T-cell (primary cell): ENCODE results near the gene CCDC32. TPM values are rescaled to one million over a fixed set of nuclear protein-coding genes. Genes with fewer than 3 reads are reported as not detected.

Experiments used
- ATAC-seq, 4 experiments: fragments of 200-7000 bp in 3 of 4; fragments of 150-1000 bp in 1 of 4; cut with Tn5 transposase; replicated peaks in 1 of 4; 1 replicate in 3 of 4; 2 replicates in 1 of 4; pipeline ENCODE4 v1.10.0; 2021; ENCODE audit warnings: moderate library complexity in 3 of 4, mild to moderate bottlenecking in 2 of 4, moderate number of reproducible peaks in 1 of 4
- CTCF ChIA-PET, 2 donors: fragments of 300-600 bp; sonication (Branson Sonifier 250); formaldehyde crosslinking; loops; one replicate each; lab custom pipeline; 2022; ENCODE audit warnings: antibody characterized with exemption in 2 of 2; lab: Charles Lee
- POLR2A ChIA-PET, 2 donors: fragments of 300-600 bp; sonication (Branson Sonifier 250); formaldehyde crosslinking; loops; one replicate each; lab custom pipeline; 2022; ENCODE audit warnings: antibody characterized with exemption in 2 of 2; lab: Charles Lee
- DNase-seq, 35 experiments: peaks; one replicate each; pipeline versions ENCODE4 v3.0.0 to v3.0.0-alpha.2; 2013 to 2023
- H3K27ac ChIP-seq: one replicate; pipeline ENCODE4 v1.5.1; 2013; ENCODE audit warnings: low read length
- H3K27me3 ChIP-seq, 2 experiments: replicated peaks in 1 of 2; 1 replicate in 1 of 2; 2 replicates in 1 of 2; pipeline versions ENCODE4 v1.6.1 to v1.7.0; 2013; ENCODE audit warnings: low read length in 1 of 2, mixed read lengths in 1 of 2; ENCODE audit not compliant: control insufficient read depth in 2 of 2, insufficient read depth in 2 of 2; ENCODE audit errors: extremely low read depth in 1 of 2
- H3K36me3 ChIP-seq, 2 donors: 1 replicate in 1 of 2; 2 replicates in 1 of 2; pipeline versions ENCODE4 v1.6.1 to v1.7.0; 2013; ENCODE audit warnings: low read length in 1 of 2; ENCODE audit not compliant: control insufficient read depth in 2 of 2, insufficient read depth in 1 of 2; ENCODE audit errors: extremely low read depth in 1 of 2
- H3K4me1 ChIP-seq, 2 experiments: 1 replicate in 1 of 2; 2 replicates in 1 of 2; pipeline versions ENCODE4 v1.6.1 to v1.7.0; 2013; ENCODE audit warnings: low read length in 2 of 2, mixed read lengths in 1 of 2; ENCODE audit not compliant: insufficient read depth in 2 of 2, control insufficient read depth in 1 of 2; ENCODE audit errors: extremely low read depth in 1 of 2
- H3K4me3 ChIP-seq, 2 donors: 1 replicate in 1 of 2; 2 replicates in 1 of 2; pipeline versions ENCODE4 v1.5.1 to v1.7.0; 2013; ENCODE audit warnings: mild to moderate bottlenecking in 2 of 2, low read length in 1 of 2, moderate library complexity in 1 of 2; ENCODE audit not compliant: control insufficient read depth in 1 of 2; ENCODE audit errors: extremely low read depth in 1 of 2
- H3K9me3 ChIP-seq: 2 replicates; pipeline ENCODE4 v1.7.0; 2013
- H3K27ac Mint-ChIP-seq, 2 donors: one replicate each; pipeline ENCODE4 v1.8.0; 2020 to 2021; ENCODE audit warnings: mild to moderate bottlenecking in 2 of 2, mixed read lengths in 2 of 2
- H3K27me3 Mint-ChIP-seq, 2 donors: one replicate each; pipeline ENCODE4 v1.8.0; 2021 to 2022; ENCODE audit warnings: mixed read lengths in 2 of 2
- H3K36me3 Mint-ChIP-seq: one replicate; pipeline ENCODE4 v1.8.0; 2021; ENCODE audit warnings: mixed read lengths
- H3K4me1 Mint-ChIP-seq, 3 donors: one replicate each; pipeline ENCODE4 v1.8.0; 2020 to 2022; ENCODE audit warnings: mixed read lengths in 3 of 3, mild to moderate bottlenecking in 1 of 3
- H3K4me3 Mint-ChIP-seq, 3 donors: one replicate each; pipeline ENCODE4 v1.8.0; 2020 to 2022; ENCODE audit warnings: mild to moderate bottlenecking in 3 of 3, mixed read lengths in 3 of 3, moderate library complexity in 3 of 3
- H3K9me3 Mint-ChIP-seq, 3 donors: one replicate each; pipeline ENCODE4 v1.8.0; 2020 to 2022; ENCODE audit warnings: mixed read lengths in 3 of 3
- WGBS: methylation state at CpG from one replicate; pipeline ENCODE4 v1.1.5; 2013; ENCODE audit warnings: missing lambda C conversion rate; ENCODE audit not compliant: insufficient coverage; 5-methylcytosine and 5-hydroxymethylcytosine counted together
- total RNA-seq, 35 experiments: library from RNA in 6 of 35; stranded (reverse) in 6 of 35; fragments of 120-200 nt in 1 of 35; gene quantifications; one replicate each; pipeline versions ENCODE4 v1.2.1 to v1.2.4 and lab custom pipeline; 2013 to 2026

Gene CCDC32
- total RNA-seq, 5 donors from 2014 or later (not counting 1 experiment from before 2014, with no cell fraction given), result 19.9 to 31.5 (median 27.2) TPM

- no peak overlapping the region for H3K27ac Mint-ChIP-seq
- ATAC-seq, result no peak
- Histone ChIP-seq H3K4me1 (no peaks in the 10 kb centered on the region), H3K4me3 (no peak overlapping the region), H3K27ac (no peak overlapping the region), H3K27me3 (no peaks in the 10 kb centered on the region), H3K9me3 (no peaks in the 10 kb centered on the region), H3K36me3 (no peaks in the 10 kb centered on the region)
- no peaks in the 10 kb centered on the region for H3K27me3 Mint-ChIP-seq
- H3K4me1 Mint-ChIP-seq, result peaks cover 0 to 4% (median 3%) of the 10 kb centered on the region in 3 donors
- CTCF ChIA-PET, result interaction anchor here (0.6 to 0.7 kb wide), 3 partner anchors 18 to 81 kb away, joined by 3 to 7 read pairs (median 7); no protein-coding TSS in a partner anchor
- POLR2A ChIA-PET, result no interaction called here
- H3K4me3 Mint-ChIP-seq, result no peak overlapping the region
- peaks cover 12% of the 10 kb centered on the region for H3K36me3 Mint-ChIP-seq
- no peaks in the 10 kb centered on the region for H3K9me3 Mint-ChIP-seq
- no peak for DNase-seq
Observed at GRCh38 chr15:40523611-40524010, 41.2 kb downstream of the CCDC32 start.

- H3K4me1 ChIP-seq, result peaks cover 0 to 7% of the 10 kb centered on the region in 2 experiments
- H3K27ac ChIP-seq, result no peak overlapping the region
- ChIA-PET POLR2A (no interaction called here), CTCF (no interaction called here)
- ATAC-seq, result no peak
- H3K27me3 ChIP-seq, result peaks cover 0 to 36% of the 10 kb centered on the region in 2 experiments
- no peaks in the 10 kb centered on the region for H3K36me3 ChIP-seq
- no peak overlapping the region for H3K4me3 Mint-ChIP-seq
- DNase-seq, result no peak
- no peaks in the 10 kb centered on the region for H3K9me3 Mint-ChIP-seq
- no peak overlapping the region for H3K4me3 ChIP-seq
- H3K4me1 Mint-ChIP-seq, result peaks cover 10 to 17% (median 11%) of the 10 kb centered on the region in 3 donors
- no peaks in the 10 kb centered on the region for H3K9me3 ChIP-seq
- WGBS, result no CpG with 5 or more reads among the region's 2 CpGs
- peaks cover 22 to 28% of the 10 kb centered on the region in 2 donors for H3K27me3 Mint-ChIP-seq
- H3K27ac Mint-ChIP-seq, result no peak overlapping the region
- no peaks in the 10 kb centered on the region for H3K36me3 Mint-ChIP-seq
Observed at GRCh38 chr15:40516322-40516721, 48.5 kb downstream of the CCDC32 start.

- Histone ChIP-seq H3K36me3 (no peaks in the 10 kb centered on the region), H3K4me1 (peaks cover 0 to 13% of the 10 kb centered on the region in 2 experiments), H3K9me3 (no peaks in the 10 kb centered on the region), H3K27ac (no peak overlapping the region), H3K4me3 (no peak overlapping the region), H3K27me3 (peaks cover 10 to 55% of the 10 kb centered on the region in 2 experiments)
- CTCF ChIA-PET, result no interaction called here
- ATAC-seq, result no peak
- no peak for DNase-seq
- WGBS, result 94% methylated on average over 3 of the region's 5 CpGs
- Mint-ChIP-seq H3K36me3 (no peaks in the 10 kb centered on the region), H3K9me3 (no peaks in the 10 kb centered on the region), H3K4me1 (peaks cover 16 to 22% (median 21%) of the 10 kb centered on the region in 3 donors), H3K4me3 (no peak overlapping the region), H3K27me3 (peaks cover 34 to 44% of the 10 kb centered on the region in 2 donors), H3K27ac (no peak overlapping the region)
- POLR2A ChIA-PET, result no interaction called here
Observed at GRCh38 chr15:40513609-40514008, 51.2 kb downstream of the CCDC32 start.

- no peaks in the 10 kb centered on the region for H3K36me3 ChIP-seq
- H3K27me3 ChIP-seq, result peaks cover 13 to 62% of the 10 kb centered on the region in 2 experiments
- peaks cover 16 to 25% (median 21%) of the 10 kb centered on the region in 3 donors for H3K4me1 Mint-ChIP-seq
- CTCF ChIA-PET, result no interaction called here
- H3K27me3 Mint-ChIP-seq, result peaks cover 45 to 54% of the 10 kb centered on the region in 2 donors
- POLR2A ChIA-PET, result interaction anchor here in 1 of 2 donors (0.6 kb wide), 2 partner anchors 113 to 276 kb away, joined by 3 to 4 read pairs; no protein-coding TSS in a partner anchor
- no peaks in the 10 kb centered on the region for H3K9me3 ChIP-seq
- no peak overlapping the region for H3K4me3 ChIP-seq
- peaks cover 0 to 14% of the 10 kb centered on the region in 2 experiments for H3K4me1 ChIP-seq
- DNase-seq, result no peak
- WGBS, result 100% methylated on average over 1 of the region's 2 CpGs
- H3K36me3 Mint-ChIP-seq, result no peaks in the 10 kb centered on the region
- H3K9me3 Mint-ChIP-seq, result no peaks in the 10 kb centered on the region
- no peak overlapping the region for H3K27ac Mint-ChIP-seq
- peak overlapping the region; percentile 40 to 78 (median 53) for H3K4me3 Mint-ChIP-seq
- no peak overlapping the region for H3K27ac ChIP-seq
- no peak for ATAC-seq
Observed at GRCh38 chr15:40512440-40512839, 52.4 kb downstream of the CCDC32 start.

- POLR2A ChIA-PET, result no interaction called here
- peak in 3 of 35 experiments; percentile 8 to 16 (median 10) for DNase-seq
Observed at GRCh38 chr15:40511472-40512133, 53.2 kb downstream of the CCDC32 start.

GRCh38 chr15:40511093-40511471 is 53.8 kb downstream of the CCDC32 start:
- peaks cover 50 to 65% of the 10 kb centered on the region in 2 donors for H3K27me3 Mint-ChIP-seq
- ATAC-seq (peak; percentile 20 to 68 (median 30)), DNase-seq (peak in 27 of 35 experiments; percentile 14 to 59 (median 25))
- 6% methylated on average over 16 of the region's 22 CpGs for WGBS
- Histone ChIP-seq H3K4me3 (peak overlapping the region; percentile 40 to 57), H3K27ac (no peak overlapping the region), H3K36me3 (no peaks in the 10 kb centered on the region), H3K4me1 (peaks cover 0 to 20% of the 10 kb centered on the region in 2 experiments), H3K9me3 (no peaks in the 10 kb centered on the region), H3K27me3 (peaks cover 13 to 68% of the 10 kb centered on the region in 2 experiments)
- ChIA-PET POLR2A (no interaction called here), CTCF (no interaction called here)
- peaks cover 25 to 35% (median 28%) of the 10 kb centered on the region in 3 donors for H3K4me1 Mint-ChIP-seq
- peak overlapping the region in 1 of 2 donors; percentile 43 for H3K27ac Mint-ChIP-seq
- H3K36me3 Mint-ChIP-seq, result no peaks in the 10 kb centered on the region
- H3K9me3 Mint-ChIP-seq, result no peaks in the 10 kb centered on the region
- peak overlapping the region; percentile 74 to 78 (median 76) for H3K4me3 Mint-ChIP-seq

More at GRCh38 chr15:40511472-40512133, 53.2 kb downstream of the CCDC32 start:
- Mint-ChIP-seq H3K4me1 (peaks cover 23 to 32% (median 26%) of the 10 kb centered on the region in 3 donors), H3K36me3 (no peaks in the 10 kb centered on the region), H3K27ac (peak overlapping the region in 1 of 2 donors; percentile 43), H3K9me3 (no peaks in the 10 kb centered on the region), H3K27me3 (peaks cover 49 to 61% of the 10 kb centered on the region in 2 donors), H3K4me3 (peak overlapping the region; percentile 74 to 78 (median 76))
- no peaks in the 10 kb centered on the region for H3K36me3 ChIP-seq
- WGBS, result 3% methylated on average over 61 of the region's 61 CpGs
- peak; percentile 20 to 53 (median 36) for ATAC-seq
- peak overlapping the region; percentile 40 to 57 for H3K4me3 ChIP-seq
- H3K9me3 ChIP-seq, result no peaks in the 10 kb centered on the region
- peaks cover 0 to 20% of the 10 kb centered on the region in 2 experiments for H3K4me1 ChIP-seq
- peaks cover 13 to 68% of the 10 kb centered on the region in 2 experiments for H3K27me3 ChIP-seq
- H3K27ac ChIP-seq, result no peak overlapping the region
- CTCF ChIA-PET, result no interaction called here
